GM10847 (cell line): Measurements from ENCODE around the gene SLC36A2.

ENCODE experiments used
- POLR2A ChIP-seq: IDR thresholded peaks from 2 replicates; pipeline ENCODE4 v1.6.1; 2011; ENCODE audit not compliant: insufficient read length; ENCODE audit errors: extremely low read depth

SLC36A2 gene

GRCh38 chr5:151347369-151347768, at the start of gene SLC36A2:
Gene SLC36A2, minus strand, starts transcription at chr5:151347559. Its CDS starts 99 bp downstream, at chr5:151347460.
- no peak for TF ChIP-seq POLR2A

GRCh38 chr5:151388960-151389359, 41.6 kb upstream of the SLC36A2 start:
- TF ChIP-seq POLR2A = no peak

GRCh38 chr5:151384106-151384505, 36.7 kb upstream of the SLC36A2 start:
- TF ChIP-seq POLR2A = no peak

- TF ChIP-seq POLR2A = no peak
Observed at GRCh38 chr5:151383011-151383410, 35.7 kb upstream of the SLC36A2 start.

- no peak for TF ChIP-seq POLR2A
Observed at GRCh38 chr5:151382576-151382975, 35.2 kb upstream of the SLC36A2 start.

- no peak for TF ChIP-seq POLR2A
Observed at GRCh38 chr5:151381899-151382298, 34.5 kb upstream of the SLC36A2 start.

GRCh38 chr5:151378616-151379015, 31.3 kb upstream of the SLC36A2 start:
- no peak for TF ChIP-seq POLR2A

- TF ChIP-seq POLR2A = no peak
Observed at GRCh38 chr5:151374539-151374938, 27.2 kb upstream of the SLC36A2 start.

- no peak for TF ChIP-seq POLR2A
Observed at GRCh38 chr5:151363673-151364072, 16.3 kb upstream of the SLC36A2 start.

GRCh38 chr5:151362970-151363369, 15.6 kb upstream of the SLC36A2 start:
- no peak for TF ChIP-seq POLR2A

- TF ChIP-seq POLR2A = no peak
Observed at GRCh38 chr5:151359391-151359790, 12.0 kb upstream of the SLC36A2 start.

GRCh38 chr5:151357792-151358191, 10.4 kb upstream of the SLC36A2 start:
- TF ChIP-seq POLR2A = no peak

GRCh38 chr5:151357097-151357496, 9.7 kb upstream of the SLC36A2 start:
- no peak for TF ChIP-seq POLR2A

GRCh38 chr5:151351671-151352070, 4.3 kb upstream of the SLC36A2 start:
- no peak for TF ChIP-seq POLR2A

- TF ChIP-seq POLR2A = no peak
Observed at GRCh38 chr5:151348789-151349188, 1.4 kb upstream of the SLC36A2 start.

GRCh38 chr5:151345808-151346478, 1.4 kb downstream of the SLC36A2 start:
- no peak for TF ChIP-seq POLR2A

GRCh38 chr5:151345187-151345807, 2.1 kb downstream of the SLC36A2 start:
- TF ChIP-seq POLR2A = no peak
